GM23338 (cell line): Measurements from ENCODE around the gene ANXA3. TPM values are rescaled to one million over a fixed set of nuclear protein-coding genes. Genes with fewer than 3 reads are reported as not detected.

Experiments
- ATAC-seq: fragments of 200-7000 bp; cut with Tn5 transposase; 3 replicates; pipeline ENCODE4 v1.9.1; 2020
- DNase-seq: peaks from one replicate; pipeline ENCODE4 v3.0.0-alpha.2; 2015; ENCODE audit warnings: low spot score
- H2AFZ ChIP-seq: fragments of 200-600 bp; sonication (generic); 2 replicates; pipeline ENCODE4 v1.8.0; 2016; ENCODE audit warnings: antibody characterized with exemption, mild to moderate bottlenecking, moderate library complexity
- H3F3A ChIP-seq: fragments of 200-600 bp; sonication (generic); replicated peaks from 2 replicates; pipeline ENCODE4 v1.8.0; 2017; ENCODE audit warnings: antibody characterized with exemption, mixed run types, low read depth
- H3K27ac ChIP-seq: fragments of 200-600 bp; sonication (generic); 2 replicates; pipeline ENCODE4 v1.6.1; 2016; ENCODE audit warnings: low read depth
- H3K27me3 ChIP-seq: fragments of 200-600 bp; sonication (generic); 2 replicates; pipeline ENCODE4 v1.8.0; 2016; ENCODE audit warnings: mild to moderate bottlenecking, mixed run types, moderate library complexity; ENCODE audit not compliant: insufficient read depth
- H3K36me3 ChIP-seq: fragments of 200-600 bp; sonication (generic); 2 replicates; pipeline ENCODE4 v1.8.0; 2016; ENCODE audit warnings: mild to moderate bottlenecking; ENCODE audit not compliant: insufficient read depth
- H3K4me1 ChIP-seq: fragments of 200-600 bp; sonication (generic); 2 replicates; pipeline ENCODE4 v1.8.0; 2016; ENCODE audit warnings: mild to moderate bottlenecking, moderate library complexity; ENCODE audit not compliant: insufficient read depth
- H3K4me2 ChIP-seq: fragments of 200-600 bp; sonication (generic); 2 replicates; pipeline ENCODE4 v1.7.1; 2017; ENCODE audit warnings: mixed run types
- H3K4me3 ChIP-seq: fragments of 200-600 bp; sonication (generic); 2 replicates; pipeline ENCODE4 v1.6.1; 2016; ENCODE audit warnings: mixed run types
- H3K79me2 ChIP-seq: fragments of 200-600 bp; sonication (generic); replicated peaks from 2 replicates; pipeline ENCODE4 v1.8.0; 2017; ENCODE audit warnings: mild to moderate bottlenecking; ENCODE audit not compliant: insufficient read depth
- H3K9me2 ChIP-seq: fragments of 200-600 bp; sonication (generic); 2 replicates; pipeline ENCODE4 v1.8.0; 2017; ENCODE audit not compliant: insufficient read depth
- H4K20me1 ChIP-seq: fragments of 200-600 bp; sonication (generic); replicated peaks from 2 replicates; pipeline ENCODE4 v1.8.0; 2017; ENCODE audit warnings: mild to moderate bottlenecking; ENCODE audit not compliant: insufficient read depth
- H3K27ac Mint-ChIP-seq: 2 replicates; pipeline ENCODE4 v1.8.0; 2020; ENCODE audit warnings: inconsistent platforms, mild to moderate bottlenecking, moderate library complexity, mixed read lengths
- H3K27me3 Mint-ChIP-seq: 3 replicates; pipeline ENCODE4 v1.8.0; 2022; ENCODE audit warnings: low read depth, mild to moderate bottlenecking, moderate library complexity, mixed read lengths, inconsistent platforms; ENCODE audit not compliant: insufficient read depth, poor library complexity
- H3K36me3 Mint-ChIP-seq: 3 replicates; pipeline ENCODE4 v1.8.0; 2021; ENCODE audit warnings: low read depth, mild to moderate bottlenecking, inconsistent platforms, moderate library complexity, mixed read lengths
- H3K4me1 Mint-ChIP-seq: 3 replicates; pipeline ENCODE4 v1.8.0; 2020; ENCODE audit warnings: mild to moderate bottlenecking, inconsistent platforms, mixed read lengths
- H3K4me3 Mint-ChIP-seq: 3 replicates; pipeline ENCODE4 v1.8.0; 2021; ENCODE audit warnings: moderate library complexity, mild to moderate bottlenecking, inconsistent platforms, mixed read lengths
- H3K9me3 Mint-ChIP-seq: 3 replicates; pipeline ENCODE4 v1.8.0; 2020; ENCODE audit warnings: moderate library complexity, mild to moderate bottlenecking, inconsistent platforms, mixed read lengths
- CREB1 ChIP-seq: fragments of 250-450 bp; sonication (Bioruptor Pico); IDR thresholded peaks from 2 replicates; pipeline ENCODE4 v1.5.0; 2020; ENCODE audit warnings: low read depth, mild to moderate bottlenecking, moderate library complexity
- CTCF ChIP-seq, 2 experiments: fragments of 200-600 bp in 1 of 2; sonication (generic) in 1 of 2; conservative IDR thresholded peaks; 2 replicates each; pipeline versions ENCODE4 v1.5.1 to v1.6.1; 2016 to 2017; ENCODE audit warnings: antibody characterized with exemption in 2 of 2, low read depth in 2 of 2, mild to moderate bottlenecking in 2 of 2, moderate library complexity in 1 of 2
- ETS1 ChIP-seq: IDR thresholded peaks from 2 replicates; pipeline ENCODE4 v1.6.1; 2016; ENCODE audit warnings: antibody characterized with exemption
- EZH2 ChIP-seq: fragments of 200-600 bp; sonication (generic); IDR thresholded peaks from one replicate; pipeline ENCODE4 v1.8.0; 2017; ENCODE audit warnings: antibody characterized with exemption, mild to moderate bottlenecking, low read depth; ENCODE audit not compliant: unreplicated experiment
- EZH2phosphoT487 ChIP-seq: fragments of 200-600 bp; sonication (generic); IDR thresholded peaks from one replicate; pipeline ENCODE4 v1.8.1; 2018; ENCODE audit warnings: antibody characterized with exemption; ENCODE audit not compliant: unreplicated experiment
- JUNB ChIP-seq: IDR thresholded peaks from one replicate; pipeline ENCODE4 v1.6.1; 2016; ENCODE audit warnings: antibody characterized with exemption; ENCODE audit not compliant: unreplicated experiment
- NANOG ChIP-seq: IDR thresholded peaks from 2 replicates; pipeline ENCODE4 v1.6.1; 2016; ENCODE audit warnings: antibody characterized with exemption, borderline replicate concordance
- POLR2AphosphoS5 ChIP-seq: IDR thresholded peaks from 2 replicates; pipeline ENCODE4 v1.6.1; 2016; ENCODE audit warnings: antibody characterized with exemption, low read depth
- REST ChIP-seq: IDR thresholded peaks from one replicate; pipeline ENCODE4 v1.6.1; 2018; ENCODE audit warnings: antibody characterized with exemption; ENCODE audit not compliant: unreplicated experiment
- STAT1 ChIP-seq: IDR thresholded peaks from one replicate; pipeline ENCODE4 v1.6.1; 2016; ENCODE audit warnings: antibody characterized with exemption; ENCODE audit not compliant: unreplicated experiment
- ZNF114 ChIP-seq: fragments of 250-450 bp; sonication (Bioruptor Pico); IDR thresholded peaks from 2 replicates; pipeline ENCODE4 v1.5.0; 2020; ENCODE audit warnings: mild to moderate bottlenecking, moderate library complexity
- ZNF331 ChIP-seq: fragments of 250-450 bp; sonication (Bioruptor Pico); IDR thresholded peaks from 2 replicates; pipeline ENCODE4 v1.5.0; 2020; ENCODE audit warnings: low read depth, mild to moderate bottlenecking, moderate library complexity
- ZNF462 ChIP-seq: fragments of 250-450 bp; sonication (Bioruptor Pico); IDR thresholded peaks from 2 replicates; pipeline ENCODE4 v1.5.0; 2020; ENCODE audit warnings: mild to moderate bottlenecking, moderate library complexity
- polyA plus RNA-seq: library from polyadenylated mRNA; unstranded; fragments of >200 nt; fragmentation: Nextera tagmentation; extraction: Ambion mirVana; gene quantifications from 2 replicates; pipeline ENCODE4 v1.2.1, GENCODE V29; 2016
- total RNA-seq: library from RNA; depleted of rRNA; stranded (reverse); fragments of >200 nt; shearing (Covaris generic); gene quantifications from 2 replicates; pipeline ENCODE4 v1.2.3, GENCODE V29; 2014

Gene ANXA3
- total and polyA plus RNA-seq, 2 experiments from 2014 or later: 20.3 to 31.5 TPM

- TF ChIP-seq ZNF462 (CRISPR knock-in tag) (no peak), EZH2 (no peak), ZNF331 (no peak)
These were observed 11.1 kb downstream of the ANXA3 start (continued) for GRCh38 chr4:78562687-78563086.

- H3K36me3 Mint-ChIP-seq: no peaks in the 10 kb centered on the region
- peaks cover 43% of the 10 kb centered on the region for H3K4me1 ChIP-seq
- H3F3A ChIP-seq: no peaks in the 10 kb centered on the region
- H3K79me2 ChIP-seq: no peaks in the 10 kb centered on the region
- peaks cover 61% of the 10 kb centered on the region for H3K4me1 Mint-ChIP-seq
- no peaks in the 10 kb centered on the region for H3K9me2 ChIP-seq
- peak; percentile 57 for DNase-seq
- H3K4me2 ChIP-seq: 0 out of 2 replicates have a peak overlapping the region, but pooled peaks have one; percentile 23
- no peaks in the 10 kb centered on the region for H3K36me3 ChIP-seq
- H3K27me3 ChIP-seq: no peaks in the 10 kb centered on the region
- no peaks in the 10 kb centered on the region for H3K9me3 Mint-ChIP-seq
- H4K20me1 ChIP-seq: no peaks in the 10 kb centered on the region
- H3K27ac Mint-ChIP-seq: no peak overlapping the region; the same call in 1 of the 2 replicates
- ATAC-seq: peak; percentile 75
- H3K4me3 ChIP-seq: no peak overlapping the region
- no peak overlapping the region for H3K4me3 Mint-ChIP-seq
- no peak overlapping the region for H2AFZ ChIP-seq
- H3K27ac ChIP-seq: no peak overlapping the region
- peaks cover 2% of the 10 kb centered on the region for H3K27me3 Mint-ChIP-seq
- TF ChIP-seq ZNF331 (no peak), ETS1 (no peak), EZH2phosphoT487 (no peak), STAT1 (no peak), JUNB (no peak), REST (no peak), ZNF114 (CRISPR knock-in tag) (no peak), CTCF (conservative IDR thresholded peaks at IDR 0.05; ENCODE audit: low read depth in 2 of 2) (no peak), POLR2AphosphoS5 (no peak), NANOG (no peak), EZH2 (no peak), CREB1 (CRISPR knock-in tag) (no peak)
These were observed 14.4 kb downstream of the ANXA3 start for GRCh38 chr4:78565971-78566372.
